ENCODE measurements around the gene AP5B1. TPM values are rescaled to one million over a fixed set of nuclear protein-coding genes. Genes with fewer than 3 reads are reported as not detected.

Gene AP5B1
- total and polyA plus RNA-seq, 2 of the 8 experiments (the other 6 are each of a cell fraction or from before 2014, with no cell fraction given): 7.6 to 10.0 TPM

DNA sequence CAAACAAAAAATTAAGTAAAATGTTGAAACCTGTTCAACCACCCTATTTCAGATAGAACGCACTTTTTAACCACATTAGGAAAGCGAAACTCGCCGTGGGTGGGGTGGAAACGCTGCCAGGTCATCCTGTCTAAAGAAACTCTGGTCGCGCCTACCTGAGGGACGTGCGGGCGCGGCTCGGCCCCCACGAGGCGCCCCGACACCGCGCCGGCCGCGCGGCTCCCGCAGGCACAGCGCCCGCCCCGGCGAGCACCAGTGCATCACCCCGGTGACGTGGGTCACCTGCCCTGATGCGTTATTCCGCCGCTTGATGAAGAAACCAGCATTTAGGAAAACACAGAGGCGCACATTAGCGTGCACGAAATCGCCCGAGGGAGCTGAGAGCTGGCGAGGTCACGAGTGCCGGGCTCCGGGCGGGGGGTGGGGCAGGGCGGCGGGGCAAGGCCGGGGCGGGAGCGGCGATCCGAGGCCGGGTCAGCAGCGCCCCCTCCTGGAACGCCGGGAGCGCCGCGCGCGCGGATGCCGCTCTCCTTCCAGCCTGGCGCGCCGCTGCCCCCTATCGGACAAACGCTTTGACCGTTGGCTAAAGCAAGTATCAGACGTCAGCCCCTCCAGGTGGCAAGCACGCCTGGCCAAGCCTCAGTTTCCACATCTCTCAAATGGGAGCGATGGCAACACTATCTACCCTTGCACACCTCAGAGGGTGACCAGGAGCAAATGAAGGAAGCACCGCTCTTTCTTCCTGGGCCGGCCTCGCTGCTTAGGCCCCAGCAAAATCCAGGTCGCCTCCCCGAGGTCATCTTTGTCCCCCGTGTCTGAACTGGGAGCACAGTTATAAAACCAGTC lies 37.3 kb upstream of the AP5B1 start (continued):
- TF ChIP-seq HDAC2 (IDR thresholded peaks at IDR 0.05; ENCODE audit: borderline replicate concordance in 1 of 2, low read depth in 2 of 2, low read length in 2 of 2) (peak in 1 of 2 experiments; percentile 97; a peak in 1 of 4 replicates), GTF2F1 (IDR thresholded peaks at IDR 0.05; ENCODE audit: borderline replicate concordance, low read depth, low read length) (no peak), BACH1 (IDR thresholded peaks at IDR 0.05; ENCODE audit: low read length) (peak; percentile 64), NANOG (IDR thresholded peaks at IDR 0.05; ENCODE audit: insufficient read depth, low read depth, low read length, poor library complexity, severe bottlenecking) (peak; percentile 27), KDM4A (IDR thresholded peaks at IDR 0.05; ENCODE audit: low read depth, low read length, severe bottlenecking) (peak; percentile 95), JUND (IDR thresholded peaks at IDR 0.05; ENCODE audit: low read length) (peak; percentile 39; the same call in 1 of the 2 replicates), TCF12 (IDR thresholded peaks at IDR 0.05; ENCODE audit: low read depth, low read length) (peak; percentile 75; the same call in 1 of the 2 replicates), YY1 (IDR thresholded peaks at IDR 0.05; ENCODE audit: low read depth, low read length) (peak; percentile 34; the same call in 1 of the 2 replicates), EP300 (IDR thresholded peaks at IDR 0.05; ENCODE audit: borderline replicate concordance in 1 of 2, low read depth in 2 of 2, low read length in 2 of 2) (peak in 1 of 2 experiments; percentile 28; a peak in 1 of 3 replicates)
- TF ChIP-seq, protein P1, sequence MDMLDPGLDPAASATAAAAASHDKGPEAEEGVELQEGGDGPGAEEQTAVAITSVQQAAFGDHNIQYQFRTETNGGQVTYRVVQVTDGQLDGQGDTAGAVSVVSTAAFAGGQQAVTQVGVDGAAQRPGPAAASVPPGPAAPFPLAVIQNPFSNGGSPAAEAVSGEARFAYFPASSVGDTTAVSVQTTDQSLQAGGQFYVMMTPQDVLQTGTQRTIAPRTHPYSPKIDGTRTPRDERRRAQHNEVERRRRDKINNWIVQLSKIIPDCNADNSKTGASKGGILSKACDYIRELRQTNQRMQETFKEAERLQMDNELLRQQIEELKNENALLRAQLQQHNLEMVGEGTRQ (IDR thresholded peaks at IDR 0.05; ENCODE audit: low read length): 0 out of 2 replicates have a peak, but pooled peaks have one; percentile 39
